Kidney (tissue), 14 donors: Measurements from ENCODE around the gene IFFO2. TPM values are rescaled to one million over a fixed set of nuclear protein-coding genes. Genes with fewer than 3 reads are reported as not detected.
A peak's percentile ranks its signal among the peaks of the same experiment; 100 is the strongest.

ENCODE experiments used
- DNase-seq, 5 donors: peaks; one replicate each; pipeline ENCODE4 v3.0.0-alpha.2; 2013 to 2020
- FAIRE-seq: peaks from 2 replicates; lab custom pipeline; 2012; peaks lifted over from hg19 to GRCh38; lab: Jason Lieb, UNC
- H3K27ac ChIP-seq, 2 donors: one replicate each; pipeline ENCODE4 v1.7.0; 2013; ENCODE audit warnings: low read depth in 2 of 2, low read length in 2 of 2, inconsistent platforms in 1 of 2
- H3K27me3 ChIP-seq: one replicate; pipeline ENCODE4 v1.7.1; 2013; ENCODE audit warnings: low read length, inconsistent platforms; ENCODE audit not compliant: control insufficient read depth, insufficient read depth
- H3K36me3 ChIP-seq, 3 donors: one replicate each; pipeline versions ENCODE4 v1.7.0 to v1.7.1; 2013; ENCODE audit warnings: low read length in 3 of 3, control low read depth in 1 of 3, inconsistent platforms in 1 of 3; ENCODE audit not compliant: insufficient read depth in 3 of 3, control insufficient read depth in 2 of 3
- H3K4me1 ChIP-seq, 3 donors: one replicate each; pipeline versions ENCODE4 v1.7.0 to v1.7.1; 2013; ENCODE audit warnings: low read length in 3 of 3, inconsistent platforms in 1 of 3, low read depth in 1 of 3; ENCODE audit not compliant: control insufficient read depth in 2 of 3, insufficient read depth in 2 of 3
- H3K4me3 ChIP-seq, 3 donors: one replicate each; pipeline versions ENCODE4 v1.7.0 to v1.8.1; 2013; ENCODE audit warnings: low read length in 3 of 3, control low read depth in 1 of 3, inconsistent platforms in 1 of 3
- H3K9ac ChIP-seq, 3 donors: one replicate each; pipeline versions ENCODE4 v1.7.0 to v1.7.1; 2013; ENCODE audit warnings: low read length in 3 of 3, control low read depth in 1 of 3, inconsistent platforms in 1 of 3
- H3K9me3 ChIP-seq, 3 donors: one replicate each; pipeline versions ENCODE4 v1.7.0 to v1.7.1; 2013; ENCODE audit warnings: low read length in 3 of 3, control low read depth in 1 of 3, inconsistent platforms in 1 of 3; ENCODE audit not compliant: control insufficient read depth in 2 of 3, insufficient read depth in 1 of 3
- intact Hi-C: fragments of 100-400 bp; cut with DNase I; formaldehyde crosslinking; loops from one replicate; pipeline ENCODE4 v1.11.1; 2022
- polyA plus RNA-seq: library from polyadenylated mRNA; stranded (reverse); fragments of 350-450 nt; fragmentation: Illumina TruSeq; extraction: RNeasy Lipid Tissue Mini Kit (QIAGEN cat#74804); gene quantifications from one replicate; pipeline ENCODE4 v1.2.3, GENCODE V29; 2014; ENCODE audit warnings: low read depth, low replicate concordance; ENCODE audit not compliant: insufficient read depth
- total RNA-seq: library from RNA; stranded (reverse); fragmentation: NEBNext Ultra II Directional; extraction: Animal tissue kit (Norgen Biotek cat#: 25700); gene quantifications from one replicate; pipeline ENCODE4 v1.2.1, GENCODE V29; 2021
- TF ChIP-seq, protein P1 (sequence below): IDR thresholded peaks from 3 replicates; pipeline ENCODE4 v1.5.1; 2012; ENCODE audit warnings: mild to moderate bottlenecking, moderate library complexity, borderline replicate concordance; ENCODE audit not compliant: insufficient read depth; ENCODE audit errors: extremely low read depth
- donor health status: control.
- donor health status: control.
- donor health status: control.
- donor health status: control.
- donor health status: control.
- donor health status: DM: yes; HTN: yes; CAD: no.
- donor health status: Normal renal cell carcinoma (clear cell type).

Gene IFFO2
- total and polyA plus RNA-seq, 2 donors from 2014 or later, result 7.5 to 23.1 TPM

DNA sequence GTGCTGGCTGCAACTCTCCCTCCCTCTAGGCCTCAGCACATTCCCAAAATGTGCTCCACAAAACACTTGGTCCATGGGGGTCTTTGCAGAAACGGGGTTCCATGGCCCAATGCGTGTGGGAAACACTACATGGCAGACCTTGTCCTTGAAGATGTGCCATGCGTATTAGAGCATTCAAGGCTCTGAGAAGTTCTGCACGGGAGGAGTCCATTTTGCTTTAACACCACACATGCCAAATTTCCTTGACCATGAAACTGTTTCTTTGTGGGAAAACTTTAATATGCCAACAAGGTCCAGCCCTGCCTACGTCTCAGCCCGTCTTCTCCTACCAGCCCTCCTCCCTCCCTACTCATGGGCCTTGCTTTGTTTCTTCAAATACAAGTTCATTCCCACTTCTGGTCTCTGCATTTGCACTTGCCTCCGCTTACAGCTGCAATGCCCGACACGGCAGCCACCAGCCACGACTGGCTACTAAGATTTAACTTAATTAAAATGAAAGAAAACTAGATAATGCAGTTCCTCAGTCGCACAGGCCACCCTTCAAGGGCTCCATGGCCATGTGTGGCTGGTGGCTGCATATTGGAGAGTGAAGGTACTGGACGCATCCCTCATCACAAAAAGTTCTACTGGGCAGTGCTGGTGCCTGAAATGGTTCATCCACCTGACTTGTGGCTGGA lies 77.8 kb downstream of the IFFO2 start:
- Histone ChIP-seq H3K27ac (no peak overlapping the region), H3K36me3 (peaks cover 4 to 50% (median 31%) of the 10 kb centered on the region in 3 donors), H3K4me3 (no peak overlapping the region), H3K4me1 (peaks cover 0 to 26% (median 7%) of the 10 kb centered on the region in 3 donors), H3K27me3 (no peaks in the 10 kb centered on the region), H3K9me3 (no peaks in the 10 kb centered on the region), H3K9ac (no peak overlapping the region)
- peak in 1 of 5 donors; percentile 20 for DNase-seq
- FAIRE-seq, result no peak
- TF ChIP-seq, protein P1, sequence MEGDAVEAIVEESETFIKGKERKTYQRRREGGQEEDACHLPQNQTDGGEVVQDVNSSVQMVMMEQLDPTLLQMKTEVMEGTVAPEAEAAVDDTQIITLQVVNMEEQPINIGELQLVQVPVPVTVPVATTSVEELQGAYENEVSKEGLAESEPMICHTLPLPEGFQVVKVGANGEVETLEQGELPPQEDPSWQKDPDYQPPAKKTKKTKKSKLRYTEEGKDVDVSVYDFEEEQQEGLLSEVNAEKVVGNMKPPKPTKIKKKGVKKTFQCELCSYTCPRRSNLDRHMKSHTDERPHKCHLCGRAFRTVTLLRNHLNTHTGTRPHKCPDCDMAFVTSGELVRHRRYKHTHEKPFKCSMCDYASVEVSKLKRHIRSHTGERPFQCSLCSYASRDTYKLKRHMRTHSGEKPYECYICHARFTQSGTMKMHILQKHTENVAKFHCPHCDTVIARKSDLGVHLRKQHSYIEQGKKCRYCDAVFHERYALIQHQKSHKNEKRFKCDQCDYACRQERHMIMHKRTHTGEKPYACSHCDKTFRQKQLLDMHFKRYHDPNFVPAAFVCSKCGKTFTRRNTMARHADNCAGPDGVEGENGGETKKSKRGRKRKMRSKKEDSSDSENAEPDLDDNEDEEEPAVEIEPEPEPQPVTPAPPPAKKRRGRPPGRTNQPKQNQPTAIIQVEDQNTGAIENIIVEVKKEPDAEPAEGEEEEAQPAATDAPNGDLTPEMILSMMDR, result no peak
- intact Hi-C loops, result loop anchor here (10.0 kb wide), 1 partner anchor 274 kb away; no protein-coding TSS in a partner anchor

DNA sequence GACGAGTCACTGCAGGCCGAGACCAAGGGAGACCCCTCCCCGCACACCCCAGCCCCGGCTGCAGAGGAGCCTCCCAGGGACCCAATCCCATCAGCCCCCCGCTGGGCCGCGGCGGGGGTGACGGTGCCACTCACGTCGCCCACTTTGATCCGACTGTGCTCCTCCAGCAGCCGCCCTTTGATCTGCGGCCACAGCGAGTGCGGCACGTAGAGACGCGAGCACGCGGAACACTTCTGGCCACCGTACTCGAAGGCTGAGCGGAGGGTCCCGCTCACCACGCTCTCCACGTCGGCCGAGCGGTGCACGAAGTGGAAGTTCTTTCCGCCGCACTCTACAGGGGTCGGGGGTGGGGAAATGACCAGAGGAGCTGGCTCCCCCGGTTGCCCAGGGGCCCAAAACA lies 79.2 kb downstream of the IFFO2 start:
- TF ChIP-seq, protein P1, result no peak
- peaks cover 4 to 48% (median 29%) of the 10 kb centered on the region in 3 donors for H3K36me3 ChIP-seq
- H3K27me3 ChIP-seq, result no peaks in the 10 kb centered on the region
- peak in 1 of 5 donors; percentile 64 for DNase-seq
- H3K27ac ChIP-seq, result no peak overlapping the region
- H3K9ac ChIP-seq, result no peak overlapping the region
- intact Hi-C loops, result loop anchor here (10.0 kb wide), 1 partner anchor 272 kb away; no protein-coding TSS in a partner anchor
- peaks cover 0 to 17% (median 2%) of the 10 kb centered on the region in 3 donors for H3K4me1 ChIP-seq
- FAIRE-seq, result no peak
- no peaks in the 10 kb centered on the region for H3K9me3 ChIP-seq
- no peak overlapping the region for H3K4me3 ChIP-seq

DNA sequence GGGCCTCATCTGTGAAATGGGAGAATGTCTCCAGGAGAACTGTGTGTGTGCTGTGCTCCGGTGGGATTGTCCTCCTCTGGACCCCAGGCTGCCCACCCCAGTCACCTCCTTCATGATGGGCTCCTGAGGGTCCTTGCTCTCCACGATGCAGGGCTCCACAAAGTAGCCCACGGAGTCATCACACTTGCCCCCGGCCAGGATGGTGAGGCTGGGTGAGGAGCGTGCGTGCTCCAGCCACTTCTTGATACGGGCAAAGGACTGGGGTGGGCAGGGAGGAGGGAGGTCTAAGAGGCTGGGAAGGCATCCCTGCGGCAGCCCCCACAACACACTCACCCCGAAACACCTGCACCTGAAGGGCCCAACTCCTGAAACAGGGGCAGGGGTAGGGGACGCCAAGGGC lies 80.3 kb downstream of the IFFO2 start:
- DNase-seq (peak in 1 of 5 donors; percentile 55), FAIRE-seq (no peak)
- intact Hi-C loops, result loop anchor here (10.0 kb wide), 1 partner anchor 271 kb away; no protein-coding TSS in a partner anchor
- peaks cover 1 to 47% (median 28%) of the 10 kb centered on the region in 3 donors for H3K36me3 ChIP-seq
- H3K9ac ChIP-seq, result no peak overlapping the region
- TF ChIP-seq, protein P1, result no peak
- H3K4me1 ChIP-seq, result peaks cover 0 to 15% (median 0%) of the 10 kb centered on the region in 3 donors
- H3K27ac ChIP-seq, result no peak overlapping the region
- H3K9me3 ChIP-seq, result no peaks in the 10 kb centered on the region
- no peak overlapping the region for H3K4me3 ChIP-seq
- H3K27me3 ChIP-seq, result no peaks in the 10 kb centered on the region
